ENCODE measurements around the gene TRAF3. TPM values are rescaled to one million over a fixed set of nuclear protein-coding genes. Genes with fewer than 3 reads are reported as not detected.

The TRAF3 gene
- total RNA-seq, 6 experiments from 2014 or later = 19.9 to 28.8 (median 22.6) TPM

- H3K36me3 Mint-ChIP-seq (ENCODE audit: low read depth) = no peaks in the 10 kb centered on the region
- H3K4me3 Mint-ChIP-seq = no peak overlapping the region
- H3K27me3 Mint-ChIP-seq (ENCODE audit: insufficient read depth) = no peaks in the 10 kb centered on the region
- TF ChIP-seq, protein P1, sequence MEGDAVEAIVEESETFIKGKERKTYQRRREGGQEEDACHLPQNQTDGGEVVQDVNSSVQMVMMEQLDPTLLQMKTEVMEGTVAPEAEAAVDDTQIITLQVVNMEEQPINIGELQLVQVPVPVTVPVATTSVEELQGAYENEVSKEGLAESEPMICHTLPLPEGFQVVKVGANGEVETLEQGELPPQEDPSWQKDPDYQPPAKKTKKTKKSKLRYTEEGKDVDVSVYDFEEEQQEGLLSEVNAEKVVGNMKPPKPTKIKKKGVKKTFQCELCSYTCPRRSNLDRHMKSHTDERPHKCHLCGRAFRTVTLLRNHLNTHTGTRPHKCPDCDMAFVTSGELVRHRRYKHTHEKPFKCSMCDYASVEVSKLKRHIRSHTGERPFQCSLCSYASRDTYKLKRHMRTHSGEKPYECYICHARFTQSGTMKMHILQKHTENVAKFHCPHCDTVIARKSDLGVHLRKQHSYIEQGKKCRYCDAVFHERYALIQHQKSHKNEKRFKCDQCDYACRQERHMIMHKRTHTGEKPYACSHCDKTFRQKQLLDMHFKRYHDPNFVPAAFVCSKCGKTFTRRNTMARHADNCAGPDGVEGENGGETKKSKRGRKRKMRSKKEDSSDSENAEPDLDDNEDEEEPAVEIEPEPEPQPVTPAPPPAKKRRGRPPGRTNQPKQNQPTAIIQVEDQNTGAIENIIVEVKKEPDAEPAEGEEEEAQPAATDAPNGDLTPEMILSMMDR (IDR thresholded peaks at IDR 0.05) = no peak
- no peak for DNase-seq
- no peaks in the 10 kb centered on the region for H3K9me3 Mint-ChIP-seq
- H3K27ac Mint-ChIP-seq = no peak overlapping the region
- no peaks in the 10 kb centered on the region for H3K4me1 Mint-ChIP-seq (ENCODE audit: low read depth)
Measured at GRCh38 chr14:102748806-102749205, 28.4 kb upstream of the TRAF3 start.

GRCh38 chr14:102749393-102750305 lies 27.6 kb upstream of the TRAF3 start:
- Mint-ChIP-seq H3K27me3 (ENCODE audit: insufficient read depth) (no peaks in the 10 kb centered on the region), H3K4me1 (ENCODE audit: low read depth) (no peaks in the 10 kb centered on the region), H3K4me3 (no peak overlapping the region), H3K27ac (no peak overlapping the region), H3K36me3 (ENCODE audit: low read depth) (0 out of 2 replicates have a peak, but pooled peaks cover 6% of the 10 kb centered on the region), H3K9me3 (no peaks in the 10 kb centered on the region)
- TF ChIP-seq, protein P1 (IDR thresholded peaks at IDR 0.05) = no peak
- no peak for DNase-seq

- H3K36me3 Mint-ChIP-seq (ENCODE audit: low read depth) = 0 out of 2 replicates have a peak, but pooled peaks cover 6% of the 10 kb centered on the region
- H3K4me3 Mint-ChIP-seq = no peak overlapping the region
- DNase-seq = no peak
- no peaks in the 10 kb centered on the region for H3K9me3 Mint-ChIP-seq
- TF ChIP-seq, protein P1 (IDR thresholded peaks at IDR 0.05) = no peak
- H3K4me1 Mint-ChIP-seq (ENCODE audit: low read depth) = no peaks in the 10 kb centered on the region
- H3K27ac Mint-ChIP-seq = no peak overlapping the region
- no peaks in the 10 kb centered on the region for H3K27me3 Mint-ChIP-seq (ENCODE audit: insufficient read depth)
Measured at GRCh38 chr14:102750376-102750775, 26.9 kb upstream of the TRAF3 start.

GRCh38 chr14:102751088-102751487 lies 26.2 kb upstream of the TRAF3 start:
- no peak for DNase-seq
- TF ChIP-seq, protein P1 (IDR thresholded peaks at IDR 0.05) = no peak
- Mint-ChIP-seq H3K4me3 (no peak overlapping the region), H3K27ac (no peak overlapping the region), H3K27me3 (ENCODE audit: insufficient read depth) (no peaks in the 10 kb centered on the region), H3K36me3 (ENCODE audit: low read depth) (0 out of 2 replicates have a peak, but pooled peaks cover 6% of the 10 kb centered on the region), H3K9me3 (no peaks in the 10 kb centered on the region), H3K4me1 (ENCODE audit: low read depth) (no peaks in the 10 kb centered on the region)

- Mint-ChIP-seq H3K27ac (no peak overlapping the region), H3K27me3 (ENCODE audit: insufficient read depth) (peaks cover 2% of the 10 kb centered on the region; the same call in 1 of the 2 replicates), H3K4me3 (no peak overlapping the region), H3K9me3 (no peaks in the 10 kb centered on the region), H3K36me3 (ENCODE audit: low read depth) (0 out of 2 replicates have a peak, but pooled peaks cover 6% of the 10 kb centered on the region), H3K4me1 (ENCODE audit: low read depth) (no peaks in the 10 kb centered on the region)
- no peak for DNase-seq
- TF ChIP-seq, protein P1 (IDR thresholded peaks at IDR 0.05) = no peak
Measured at GRCh38 chr14:102752239-102752847, 24.9 kb upstream of the TRAF3 start.
